Sigmoid colon (tissue), 4 donors: Measurements from ENCODE around the gene ULK2.

Experiments
- EP300 ChIP-seq, 4 donors: sonication (generic); formaldehyde crosslinking; IDR thresholded peaks; one replicate each; pipeline ENCODE4 v1.6.1; 2017; ENCODE audit warnings: antibody characterized with exemption in 4 of 4
- POLR2A ChIP-seq, 2 donors: fragments of 450-650 bp; IDR thresholded peaks; one replicate each; pipeline ENCODE4 v1.6.1; 2016; ENCODE audit warnings: antibody characterized with exemption in 2 of 2, mild to moderate bottlenecking in 2 of 2, moderate library complexity in 2 of 2
- TF ChIP-seq, protein P1 (sequence below), 4 experiments: fragments of 450-650 bp in 3 of 4; fragments of 200-600 bp in 1 of 4; IDR thresholded peaks; one replicate each; pipeline ENCODE4 v1.5.1; 2016 to 2019; ENCODE audit warnings: antibody characterized with exemption in 4 of 4, mild to moderate bottlenecking in 3 of 4, moderate library complexity in 2 of 4

DNA sequence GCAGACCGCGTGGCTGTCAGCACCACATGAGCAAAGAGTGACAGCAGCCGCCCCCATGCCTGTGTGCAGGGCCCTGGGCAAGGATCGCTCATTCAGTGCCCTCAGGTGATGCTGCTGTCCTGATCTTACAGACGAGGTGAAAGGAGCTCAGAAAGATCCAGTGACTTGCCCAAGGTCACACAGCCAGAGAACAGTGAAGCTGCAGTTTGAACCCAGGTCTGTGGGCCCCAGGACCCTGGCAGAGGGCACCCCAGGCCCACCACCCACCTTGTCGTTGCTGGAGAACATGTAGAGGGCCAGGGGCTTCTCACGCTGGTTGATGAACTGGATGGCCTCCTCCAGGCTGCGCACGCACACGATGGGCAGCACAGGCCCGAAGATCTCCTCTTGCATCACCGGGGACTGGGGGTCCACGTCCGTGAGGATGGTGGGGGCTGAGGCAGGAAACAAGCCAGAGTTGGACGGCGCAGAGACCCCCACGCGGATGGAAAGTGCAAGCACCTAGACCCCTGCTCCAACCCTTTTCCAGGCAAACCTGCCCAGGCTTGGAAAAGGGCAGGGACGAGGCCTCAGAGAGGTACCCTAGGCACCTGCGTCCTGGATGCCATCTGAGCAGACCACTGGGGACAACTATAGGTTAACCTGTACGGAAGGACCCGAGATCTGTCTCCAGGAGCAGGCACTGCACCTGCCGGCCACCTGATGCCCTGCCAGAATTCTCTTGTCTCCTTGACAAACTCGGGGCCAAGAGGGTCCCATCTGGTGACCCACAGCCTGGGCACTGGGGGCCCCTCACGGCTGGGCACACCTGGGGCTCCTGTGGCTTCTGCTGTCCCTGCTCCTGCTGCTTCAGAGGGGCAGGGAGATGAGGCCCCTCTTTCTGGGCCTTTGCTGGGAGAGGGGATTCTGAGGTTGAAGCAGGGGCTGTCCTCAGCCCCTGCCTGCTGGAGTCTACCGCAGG lies 128.2 kb downstream of the ULK2 start:
- TF ChIP-seq, protein P1, sequence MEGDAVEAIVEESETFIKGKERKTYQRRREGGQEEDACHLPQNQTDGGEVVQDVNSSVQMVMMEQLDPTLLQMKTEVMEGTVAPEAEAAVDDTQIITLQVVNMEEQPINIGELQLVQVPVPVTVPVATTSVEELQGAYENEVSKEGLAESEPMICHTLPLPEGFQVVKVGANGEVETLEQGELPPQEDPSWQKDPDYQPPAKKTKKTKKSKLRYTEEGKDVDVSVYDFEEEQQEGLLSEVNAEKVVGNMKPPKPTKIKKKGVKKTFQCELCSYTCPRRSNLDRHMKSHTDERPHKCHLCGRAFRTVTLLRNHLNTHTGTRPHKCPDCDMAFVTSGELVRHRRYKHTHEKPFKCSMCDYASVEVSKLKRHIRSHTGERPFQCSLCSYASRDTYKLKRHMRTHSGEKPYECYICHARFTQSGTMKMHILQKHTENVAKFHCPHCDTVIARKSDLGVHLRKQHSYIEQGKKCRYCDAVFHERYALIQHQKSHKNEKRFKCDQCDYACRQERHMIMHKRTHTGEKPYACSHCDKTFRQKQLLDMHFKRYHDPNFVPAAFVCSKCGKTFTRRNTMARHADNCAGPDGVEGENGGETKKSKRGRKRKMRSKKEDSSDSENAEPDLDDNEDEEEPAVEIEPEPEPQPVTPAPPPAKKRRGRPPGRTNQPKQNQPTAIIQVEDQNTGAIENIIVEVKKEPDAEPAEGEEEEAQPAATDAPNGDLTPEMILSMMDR (IDR thresholded peaks at IDR 0.05) = no peak
- TF ChIP-seq POLR2A (IDR thresholded peaks at IDR 0.05) = no peak
- no peak for TF ChIP-seq EP300 (IDR thresholded peaks at IDR 0.05)
